Stimulated activated CD8-positive, alpha-beta memory T cell treated with anti-CD3 and anti-CD28 coated beads, Interleukin-2, amount 100 ng/mL, for 48 hours (primary cell): Measurements from ENCODE around the gene ADAM20.
"Not testable (repeated sequence)": the region's sequence is repeated elsewhere in the genome, so short reads cannot be mapped to it uniquely, and the experiment has no call there.

ENCODE experiments used
- DNase-seq, 2 donors: peaks; one replicate each; pipeline ENCODE4 v3.0.0-alpha.2; 2020; ENCODE audit warnings: low read depth in 2 of 2

ADAM20 gene

DNA sequence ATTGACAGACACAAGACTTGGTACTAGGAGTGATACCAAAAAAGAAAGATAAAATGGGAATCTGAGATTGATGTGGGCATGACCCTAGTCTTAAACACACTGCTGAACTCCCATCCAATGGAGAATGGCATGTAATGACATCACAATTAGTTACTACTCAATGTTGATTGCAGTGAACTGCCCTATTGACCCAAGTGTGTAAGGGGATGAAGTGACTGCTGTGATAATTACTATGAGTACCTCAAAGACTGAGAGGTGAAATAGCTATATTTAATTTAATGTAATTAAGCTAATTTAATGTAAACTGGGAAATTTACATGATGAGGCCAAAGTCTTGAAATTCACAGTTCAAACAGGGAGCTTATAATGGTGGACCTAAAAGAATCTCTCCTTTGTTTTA lies at the start of gene ADAM20:
TSS of gene ADAM20 (minus strand) at position 101 of the 400 bp plus-strand sequence. CDS start 10,247 bp downstream, outside the sequence.
- DNase-seq, result no peak

DNA sequence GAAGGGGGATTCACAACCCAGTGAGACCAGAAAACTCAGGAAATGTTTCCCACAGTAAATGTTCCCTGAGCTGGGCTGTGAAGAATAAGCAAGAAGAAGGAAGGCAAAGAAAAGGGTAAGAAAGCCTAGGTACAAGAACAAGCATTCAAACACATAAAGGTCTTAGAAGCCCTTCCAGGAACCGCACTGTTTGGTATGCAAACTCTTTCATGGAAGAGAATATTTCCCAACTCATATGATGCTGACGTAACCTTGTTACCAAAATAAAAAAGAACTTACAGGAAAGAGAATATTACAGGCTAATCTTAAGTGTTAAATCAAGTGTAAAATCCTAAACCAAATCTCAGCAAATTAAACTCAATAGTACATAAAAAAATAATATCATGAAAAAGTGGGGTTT lies 42.1 kb upstream of the ADAM20 start:
- no peak for DNase-seq

DNA sequence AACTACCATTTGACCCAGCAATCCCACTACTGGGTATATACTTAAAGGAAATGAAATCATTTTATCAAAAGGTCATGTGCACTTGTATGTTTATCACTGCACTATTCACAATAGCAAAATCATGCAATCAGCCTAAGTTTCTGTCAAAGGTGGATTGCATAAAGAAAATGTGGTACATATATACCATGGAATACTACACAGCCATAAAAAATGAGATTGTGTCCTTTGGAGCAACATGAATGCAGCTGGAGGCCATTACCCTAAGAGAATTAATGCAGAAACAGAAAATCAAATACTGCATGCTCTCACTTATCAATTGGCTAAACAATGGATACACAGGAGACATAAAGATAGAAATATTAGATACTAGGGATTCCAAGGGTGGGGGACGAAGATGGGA lies 38.2 kb upstream of the ADAM20 start:
- no peak for DNase-seq

DNA sequence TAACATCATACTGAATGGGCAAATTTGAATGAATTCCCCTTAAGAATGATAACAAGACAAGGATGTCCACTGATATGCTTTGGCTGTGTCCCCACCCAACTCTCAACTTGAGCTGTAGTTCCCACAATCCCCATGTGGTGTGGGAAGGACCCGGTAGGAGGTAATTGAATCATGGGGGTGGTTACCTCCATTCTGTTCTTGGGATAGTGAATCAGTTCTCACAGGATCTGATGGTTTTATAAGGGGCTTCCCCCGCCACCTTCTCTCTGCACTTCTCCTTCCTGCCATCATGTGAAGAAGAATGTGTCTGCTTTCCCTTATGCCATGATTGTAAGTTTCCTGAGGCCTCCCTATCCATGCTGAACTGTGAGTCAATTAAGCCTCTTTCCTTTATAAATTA lies 36.3 kb upstream of the ADAM20 start:
- no peak for DNase-seq

DNA sequence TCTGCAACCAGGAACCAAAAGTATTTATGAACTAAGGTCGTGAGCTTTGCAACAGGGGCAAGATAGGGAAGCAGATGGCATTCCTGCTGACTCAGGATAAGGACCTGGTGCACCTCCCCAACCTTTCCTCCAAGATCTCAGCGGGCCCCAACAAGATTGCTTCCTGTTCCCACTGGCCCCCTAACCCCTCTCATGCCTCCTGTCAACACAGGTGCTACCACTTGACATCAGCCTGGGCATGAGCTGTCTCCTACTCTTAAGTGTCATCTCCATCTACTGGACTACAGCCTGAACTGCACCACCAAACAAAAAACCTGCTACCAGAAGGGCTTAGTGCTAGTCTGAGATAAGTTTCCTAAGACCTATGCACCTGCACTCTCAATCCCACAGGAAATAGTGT lies 33.0 kb upstream of the ADAM20 start:
- DNase-seq, result no peak

DNA sequence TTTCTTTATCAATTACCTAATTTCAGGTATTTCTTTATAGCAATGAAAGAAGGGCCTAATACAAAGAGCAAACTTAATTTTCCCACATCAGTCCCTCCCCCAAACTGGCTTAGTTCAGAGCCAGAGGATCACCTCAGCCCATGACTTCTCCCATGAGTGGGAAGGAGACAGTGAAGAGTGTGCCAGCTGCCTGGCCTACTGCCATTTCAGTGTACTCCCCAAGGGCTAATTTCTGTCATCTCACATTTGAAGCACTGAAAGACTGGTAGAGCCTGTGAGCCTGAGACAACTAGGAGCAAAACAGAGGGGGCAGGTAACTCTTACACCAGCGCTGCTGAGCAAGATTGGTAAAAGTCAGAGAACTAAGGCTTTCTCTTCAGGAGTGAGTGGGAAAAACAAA lies 29.1 kb upstream of the ADAM20 start:
- no peak for DNase-seq

DNA sequence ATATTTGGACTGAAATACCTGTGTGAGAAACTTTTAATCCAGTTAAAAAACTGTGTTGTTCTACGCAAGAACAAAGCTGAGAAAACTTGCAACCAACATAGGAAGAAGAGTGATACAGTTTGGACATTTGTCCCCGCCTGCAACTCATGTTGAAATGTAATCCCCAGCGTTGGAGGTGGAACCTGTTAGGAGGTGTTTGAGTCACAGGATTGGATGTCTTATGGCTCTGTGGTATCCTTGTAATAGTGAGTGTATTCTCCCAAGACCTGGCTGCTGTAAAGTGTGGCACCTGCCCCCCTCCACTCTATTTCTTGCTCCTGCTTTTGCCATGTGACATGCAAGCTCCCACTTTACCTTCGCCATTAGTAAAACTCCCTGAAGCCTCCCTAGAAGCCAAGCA lies 28.6 kb upstream of the ADAM20 start:
- no peak for DNase-seq

DNA sequence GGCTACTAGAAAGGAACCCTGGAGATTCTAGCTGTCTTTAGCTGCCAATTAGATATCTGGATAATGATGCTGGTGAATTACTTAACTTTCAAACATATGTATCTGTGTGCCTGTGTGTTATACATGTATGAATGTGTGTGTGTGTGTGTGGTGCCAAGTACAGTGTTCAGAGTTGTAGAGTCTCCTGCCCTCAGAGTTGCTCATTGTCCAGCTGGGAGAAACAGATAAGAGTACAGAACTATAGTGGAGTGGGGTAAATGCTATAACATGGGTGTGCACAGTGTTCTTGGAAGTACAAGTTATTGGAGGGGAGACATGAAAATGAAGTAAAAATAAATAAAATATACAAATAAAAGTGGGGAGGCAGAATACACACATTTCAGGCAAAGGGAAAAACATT lies 23.6 kb upstream of the ADAM20 start:
- DNase-seq, result no peak

DNA sequence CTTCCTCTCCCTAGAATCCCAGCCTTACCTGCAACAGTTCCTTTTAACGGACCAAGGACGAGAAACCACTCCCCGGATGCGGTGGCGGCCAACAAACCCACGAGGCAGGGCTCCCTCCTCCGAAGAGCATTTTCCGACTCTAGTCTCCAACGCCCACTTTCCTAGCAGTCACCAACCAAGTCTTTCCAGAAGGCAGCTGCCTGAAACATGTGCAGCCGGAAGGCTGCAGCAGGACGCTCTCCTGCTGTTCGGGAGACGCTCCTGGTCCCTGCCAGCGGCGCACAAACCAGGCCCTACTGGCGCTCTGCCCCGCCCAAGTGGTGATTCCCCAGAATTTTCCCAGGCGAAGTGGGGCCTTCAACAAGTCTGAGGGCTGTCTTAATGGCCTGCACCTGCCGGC lies 21.1 kb upstream of the ADAM20 start:
- DNase-seq, result no peak

DNA sequence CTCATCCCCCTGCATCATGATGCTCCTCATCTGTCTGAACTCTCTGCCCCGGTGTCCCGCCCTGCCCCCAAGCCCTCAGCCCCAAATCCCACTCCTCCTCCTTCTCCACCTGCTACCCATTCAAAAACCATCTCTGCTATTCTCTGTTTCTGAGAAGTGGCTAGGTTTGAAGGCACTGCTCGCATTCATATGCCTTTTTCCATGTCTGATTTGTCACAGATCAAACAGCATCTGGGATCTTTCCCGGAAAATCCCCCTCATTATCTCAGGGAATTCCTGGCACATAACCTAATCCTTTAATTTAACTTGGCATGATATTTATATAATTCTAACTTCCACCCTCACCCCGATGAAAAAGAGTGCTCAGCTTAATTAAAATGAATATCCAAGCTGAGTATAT lies 3.3 kb upstream of the ADAM20 start:
- no peak for DNase-seq

DNA sequence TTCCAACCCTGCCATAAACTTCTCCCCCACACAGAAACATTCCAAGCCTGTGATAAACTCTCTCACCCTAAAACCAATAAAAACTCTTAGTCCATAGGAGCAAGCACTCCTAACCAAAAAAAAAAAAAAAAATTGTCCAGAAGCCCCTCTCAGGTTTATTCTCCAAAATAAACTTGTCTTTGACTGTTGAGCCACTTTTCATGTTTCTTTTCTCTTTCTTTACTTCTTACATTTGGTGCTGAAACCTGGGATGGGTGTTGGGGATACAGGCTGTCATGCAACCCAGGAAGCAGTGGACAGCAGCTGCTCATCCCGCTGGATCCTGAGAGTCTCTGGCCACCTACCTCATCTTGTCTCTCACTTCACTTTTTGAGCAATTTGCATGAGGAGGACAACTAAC lies 2.0 kb upstream of the ADAM20 start:
- DNase-seq, result no peak

DNA sequence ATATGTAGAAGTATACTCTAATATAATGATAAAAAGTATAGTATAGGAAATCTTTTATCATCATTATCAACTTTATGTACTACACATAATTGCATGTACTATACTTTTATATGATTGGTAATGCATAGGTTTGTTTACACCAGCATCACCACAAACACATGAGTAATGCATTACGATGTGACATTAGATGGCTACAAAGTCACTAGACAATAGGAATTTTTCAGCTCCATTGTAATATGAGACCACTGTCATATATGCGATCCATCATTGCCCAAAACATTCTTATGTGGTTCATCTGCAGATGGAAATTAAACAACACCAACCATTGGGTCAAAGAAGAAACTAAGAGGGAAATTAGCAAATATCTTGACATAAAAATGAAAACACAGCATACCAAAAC lies 4.4 kb downstream of the ADAM20 start:
- DNase-seq, result no peak

DNA sequence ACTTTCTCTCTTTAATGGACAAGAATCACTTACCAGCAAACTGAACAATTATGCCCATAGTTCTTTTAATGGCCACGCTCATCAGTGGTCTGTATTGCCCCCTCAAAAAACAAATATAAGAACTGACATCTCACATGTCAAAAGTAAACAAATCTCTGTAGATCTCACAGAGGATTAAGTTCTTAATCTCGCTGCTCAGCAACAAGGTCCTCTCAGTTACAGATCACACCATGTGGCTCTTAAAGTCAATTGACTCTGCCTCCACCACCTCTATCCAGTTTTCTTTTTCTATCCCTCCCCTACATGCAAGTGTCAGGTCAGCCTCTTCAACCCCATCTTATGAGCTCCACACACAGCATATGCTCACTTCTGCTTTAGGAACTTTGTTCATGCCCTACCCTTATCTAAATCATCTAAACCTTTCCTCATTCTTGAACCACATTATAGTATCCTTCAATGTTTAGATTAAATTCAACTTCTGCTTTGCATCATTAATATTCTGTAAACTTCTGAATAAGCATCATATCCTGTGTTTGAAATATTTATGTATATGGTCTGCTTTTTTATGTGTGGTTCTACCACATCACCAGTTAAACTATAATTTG lies 7.2 kb downstream of the ADAM20 start:
- no peak for DNase-seq

DNA sequence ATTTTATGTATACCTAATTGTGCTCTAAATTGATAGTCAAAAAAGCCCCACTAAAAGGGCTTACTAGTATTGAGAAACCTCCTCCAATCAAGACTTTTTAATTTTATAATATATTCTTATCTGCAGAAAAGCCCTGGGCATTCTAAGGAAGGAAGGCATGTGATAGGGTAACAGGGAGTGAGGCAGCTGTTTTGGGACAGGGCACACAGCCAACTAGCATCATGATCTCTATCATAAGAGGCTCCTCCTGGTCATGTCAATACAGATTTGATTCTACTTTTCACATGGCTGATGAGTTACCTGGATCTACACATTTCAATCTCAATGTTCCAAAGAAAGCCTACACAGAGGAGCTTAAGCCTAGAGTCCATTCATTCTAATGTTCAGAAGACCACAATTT lies 9.1 kb downstream of the ADAM20 start:
- no peak for DNase-seq

DNA sequence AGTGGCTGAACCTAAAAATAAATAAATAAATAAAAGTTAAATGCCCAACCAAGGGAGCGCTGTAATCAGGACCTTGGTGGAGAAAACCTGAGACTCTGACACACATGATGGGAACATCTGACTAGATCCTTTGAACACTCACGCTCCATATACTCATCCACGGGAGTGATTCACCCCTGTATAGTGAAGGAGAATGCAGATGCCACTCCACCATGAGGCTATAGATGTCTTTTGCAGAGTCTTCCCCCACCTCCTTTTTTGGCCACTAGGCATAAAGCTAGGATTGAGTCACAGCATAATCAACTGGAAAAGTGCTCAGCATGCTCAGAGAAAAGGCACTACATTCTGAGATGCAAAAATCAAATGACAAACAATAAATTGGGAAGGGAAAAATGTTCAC lies 19.0 kb downstream of the ADAM20 start:
- DNase-seq, result no peak

DNA sequence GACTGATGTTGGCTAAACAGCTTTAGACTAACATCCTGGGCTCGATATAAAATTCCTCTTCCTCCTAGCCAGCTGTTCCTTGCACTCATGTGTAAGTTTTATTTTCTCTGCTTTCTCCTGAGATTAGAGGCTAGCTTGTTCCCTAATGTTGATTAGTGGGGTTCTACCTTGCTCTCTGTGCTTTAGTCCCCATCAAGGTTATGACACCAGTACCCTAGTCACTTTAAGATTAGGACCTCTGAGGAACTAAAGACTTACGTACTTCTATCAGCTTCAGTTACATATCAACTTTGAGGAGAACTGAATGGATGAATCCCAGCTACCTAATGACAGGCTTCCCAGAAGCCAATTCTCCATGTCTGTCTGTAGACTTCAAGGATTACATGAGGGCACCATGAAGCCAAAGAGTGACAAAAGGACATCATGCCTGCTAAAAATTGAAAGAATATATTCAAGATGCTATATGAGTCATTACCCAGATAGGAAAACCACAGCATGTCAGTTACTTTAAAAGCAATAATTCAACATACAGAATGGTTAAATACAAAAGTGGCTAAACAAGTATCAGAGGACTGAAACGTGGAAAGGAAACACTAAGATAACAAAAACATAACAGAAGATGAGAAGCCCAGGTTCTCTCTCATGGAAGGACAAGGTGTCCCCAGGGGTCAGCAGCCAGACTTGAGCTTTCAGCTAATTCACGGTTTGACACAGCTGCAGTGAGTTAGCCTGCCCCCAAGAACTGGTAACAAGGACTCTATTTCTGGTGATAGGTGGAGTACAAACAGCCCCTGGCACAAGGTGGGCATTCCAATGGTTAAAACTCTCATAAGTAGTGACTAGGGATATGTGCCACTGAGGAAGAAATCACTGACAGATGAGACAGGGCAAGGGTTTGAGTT lies 20.4 kb downstream of the ADAM20 start:
- DNase-seq, result no peak

DNA sequence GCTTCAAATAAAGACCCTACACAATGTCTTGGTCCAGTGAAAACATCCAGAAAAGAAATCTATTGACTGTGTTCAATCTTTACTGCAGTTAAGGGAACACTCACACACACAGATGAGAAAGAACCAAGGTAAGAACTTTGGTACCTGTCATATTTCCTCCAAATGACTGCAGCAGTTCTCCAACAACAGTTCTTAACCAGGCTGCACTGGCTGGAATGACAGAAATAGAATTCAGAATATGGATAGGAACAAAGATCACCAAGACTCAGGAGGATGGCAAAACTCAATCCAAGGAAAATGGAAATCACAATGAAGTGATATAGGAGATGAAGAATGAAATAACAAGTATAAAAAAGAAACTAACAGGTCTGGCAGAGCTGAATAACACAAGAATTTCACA lies 36.6 kb downstream of the ADAM20 start:
- DNase-seq, result no peak

DNA sequence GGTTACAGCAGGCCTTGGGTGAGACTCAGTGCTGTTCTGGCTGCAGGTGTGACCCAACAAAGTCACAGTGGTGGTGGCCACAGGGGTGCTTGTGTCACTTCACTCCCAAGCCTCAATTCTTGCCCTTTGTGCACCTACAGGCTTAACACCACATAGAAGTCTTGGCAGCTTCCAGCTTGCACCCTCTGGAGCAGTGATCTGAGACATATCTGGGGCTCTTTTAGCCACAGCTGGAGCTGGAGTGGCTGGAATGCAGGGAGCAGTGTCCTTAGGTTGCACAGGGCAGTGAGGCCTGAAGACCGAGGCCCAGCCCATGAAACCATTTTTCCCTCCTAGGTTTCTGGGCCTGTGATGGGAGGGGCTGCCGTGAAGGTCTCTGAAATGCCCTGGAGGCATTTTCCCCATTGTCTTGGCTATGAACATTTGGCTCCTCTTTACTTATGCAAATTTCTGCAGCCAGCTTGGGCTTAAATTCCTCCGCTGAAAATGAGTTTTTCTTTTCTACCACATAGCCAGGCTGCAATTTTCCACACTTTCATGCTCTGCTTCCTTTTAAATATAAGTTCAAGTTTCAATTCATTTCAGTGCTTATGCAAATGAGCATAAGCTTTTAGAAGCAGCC lies 45.1 kb downstream of the ADAM20 start:
- no peak for DNase-seq

DNA sequence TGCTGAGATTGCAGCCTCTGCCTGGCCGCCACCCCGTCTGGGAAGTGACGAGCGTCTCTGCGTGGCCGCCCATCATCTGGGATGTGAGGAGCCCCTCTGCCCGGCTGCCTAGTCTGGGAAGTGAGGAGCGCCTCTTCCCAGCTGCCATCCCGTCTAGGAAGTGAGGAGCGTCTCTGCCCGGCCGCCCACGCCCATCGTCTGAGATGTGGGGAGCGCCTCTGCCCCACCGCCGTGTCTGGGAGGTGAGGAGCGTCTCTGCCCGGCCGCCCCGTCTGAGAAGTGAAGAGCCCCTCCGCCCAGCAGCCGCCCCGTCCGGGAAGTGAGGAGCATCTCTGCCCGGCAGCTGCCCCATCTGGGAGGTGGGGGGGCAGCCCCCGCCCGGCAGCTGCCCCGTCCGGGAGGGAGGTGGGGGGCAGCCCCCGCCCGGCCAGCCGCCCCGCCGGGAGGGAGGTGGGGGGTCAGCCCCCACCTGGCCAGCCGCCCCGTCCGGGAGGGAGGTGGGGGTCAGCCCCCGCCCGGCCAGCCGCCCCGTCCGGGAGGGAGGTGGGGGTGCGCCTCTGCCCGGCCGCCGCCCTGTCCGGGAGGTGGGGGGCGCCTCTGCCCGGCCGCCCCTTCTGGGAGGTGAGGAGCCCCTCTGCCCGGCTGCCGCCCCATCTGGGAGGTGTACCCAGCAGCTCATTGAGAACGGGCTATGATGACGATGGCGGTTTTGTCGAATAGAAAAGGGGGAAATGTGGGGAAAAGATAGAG lies 57.3 kb downstream of the ADAM20 start:
- DNase-seq, result not testable (repeated sequence)

DNA sequence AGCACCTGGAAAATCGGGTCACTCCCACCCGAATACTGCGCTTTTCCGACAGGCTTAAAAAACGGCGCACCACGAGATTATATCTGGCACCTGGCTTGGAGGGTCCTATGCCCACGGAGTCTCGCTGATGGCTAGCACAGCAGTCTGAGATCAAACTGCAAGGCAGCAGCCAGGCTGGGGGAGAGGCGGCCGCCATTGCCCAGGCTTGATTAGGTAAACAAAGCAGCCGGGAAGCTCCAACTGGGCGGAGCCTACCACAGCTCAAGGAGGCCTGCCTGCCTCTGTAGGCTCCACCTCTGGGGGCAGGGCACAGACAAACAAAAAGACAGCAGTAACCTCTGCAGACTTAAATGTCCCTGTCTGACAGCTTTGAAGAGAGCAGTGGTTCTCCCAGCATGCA lies 59.3 kb downstream of the ADAM20 start:
- DNase-seq, result not testable (repeated sequence)

DNA sequence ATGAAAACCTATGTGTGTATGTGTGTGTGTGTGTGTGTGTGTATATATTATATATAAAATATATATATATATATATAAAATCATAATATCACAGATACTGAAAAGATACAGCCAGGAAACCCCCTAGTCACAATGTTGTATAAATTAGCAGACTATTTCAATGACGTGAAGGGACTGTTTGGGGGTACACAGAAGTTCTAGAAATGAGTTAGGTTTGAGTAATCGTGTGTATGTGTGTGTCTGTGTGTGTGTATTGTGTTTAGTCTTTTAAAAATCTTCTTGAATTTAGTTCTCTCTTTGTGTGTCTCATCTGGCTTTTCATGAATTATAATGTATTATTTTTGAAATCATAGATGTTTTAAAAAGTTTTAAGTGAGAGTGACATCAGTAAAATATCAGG lies 61.0 kb downstream of the ADAM20 start:
- DNase-seq, result no peak
